NB4 (cell line): ENCODE data around the gene KNL1.

Experiments
- DNase-seq: peaks from one replicate; pipeline ENCODE4 v3.0.0; 2010; ENCODE audit warnings: low read depth
- H3K4me3 ChIP-seq: one replicate; pipeline ENCODE4 v1.5.1; 2011; ENCODE audit warnings: mild to moderate bottlenecking, low read depth, low read length, moderate library complexity
- MYC ChIP-seq: IDR thresholded peaks from 2 replicates; pipeline ENCODE4 v1.6.1; 2011; ENCODE audit warnings: low read depth, low read length
- POLR2A ChIP-seq: IDR thresholded peaks from 2 replicates; pipeline ENCODE4 v1.6.1; 2011; ENCODE audit warnings: mild to moderate bottlenecking; ENCODE audit not compliant: insufficient read length; ENCODE audit errors: extremely low read depth
- TF ChIP-seq, protein P1 (sequence below): IDR thresholded peaks from one replicate; pipeline ENCODE4 v1.5.1; 2012; ENCODE audit warnings: low read depth, low read length
- TF ChIP-seq, protein P2 (sequence below): IDR thresholded peaks from 2 replicates; pipeline ENCODE4 v1.6.1; 2011; ENCODE audit warnings: low read depth, low read length

KNL1 gene

DNA sequence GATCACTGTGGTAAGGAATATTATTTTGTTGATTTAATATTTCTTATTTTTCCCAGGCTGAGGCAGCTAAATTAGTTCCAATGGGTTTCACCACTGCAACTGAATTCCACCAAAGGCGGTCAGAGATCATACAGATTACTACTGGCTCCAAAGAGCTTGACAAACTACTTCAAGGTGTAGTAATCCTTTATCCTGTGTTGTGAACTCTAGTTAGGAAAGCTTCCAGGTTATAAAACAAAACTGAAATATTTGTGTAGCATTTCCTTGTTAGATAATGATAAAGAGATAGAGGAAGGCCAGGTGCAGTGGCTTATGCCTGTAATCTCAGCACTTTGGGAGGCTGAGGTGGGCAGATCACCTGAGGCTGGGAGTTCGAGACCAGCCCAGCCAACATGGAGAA, 112.1 kb downstream of the KNL1 start:
- H3K4me3 ChIP-seq: no peak overlapping the region
- DNase-seq: no peak
- TF ChIP-seq POLR2A: no peak
- TF ChIP-seq, protein P1, sequence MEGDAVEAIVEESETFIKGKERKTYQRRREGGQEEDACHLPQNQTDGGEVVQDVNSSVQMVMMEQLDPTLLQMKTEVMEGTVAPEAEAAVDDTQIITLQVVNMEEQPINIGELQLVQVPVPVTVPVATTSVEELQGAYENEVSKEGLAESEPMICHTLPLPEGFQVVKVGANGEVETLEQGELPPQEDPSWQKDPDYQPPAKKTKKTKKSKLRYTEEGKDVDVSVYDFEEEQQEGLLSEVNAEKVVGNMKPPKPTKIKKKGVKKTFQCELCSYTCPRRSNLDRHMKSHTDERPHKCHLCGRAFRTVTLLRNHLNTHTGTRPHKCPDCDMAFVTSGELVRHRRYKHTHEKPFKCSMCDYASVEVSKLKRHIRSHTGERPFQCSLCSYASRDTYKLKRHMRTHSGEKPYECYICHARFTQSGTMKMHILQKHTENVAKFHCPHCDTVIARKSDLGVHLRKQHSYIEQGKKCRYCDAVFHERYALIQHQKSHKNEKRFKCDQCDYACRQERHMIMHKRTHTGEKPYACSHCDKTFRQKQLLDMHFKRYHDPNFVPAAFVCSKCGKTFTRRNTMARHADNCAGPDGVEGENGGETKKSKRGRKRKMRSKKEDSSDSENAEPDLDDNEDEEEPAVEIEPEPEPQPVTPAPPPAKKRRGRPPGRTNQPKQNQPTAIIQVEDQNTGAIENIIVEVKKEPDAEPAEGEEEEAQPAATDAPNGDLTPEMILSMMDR: no peak
- TF ChIP-seq MYC: no peak
- TF ChIP-seq, protein P2, sequence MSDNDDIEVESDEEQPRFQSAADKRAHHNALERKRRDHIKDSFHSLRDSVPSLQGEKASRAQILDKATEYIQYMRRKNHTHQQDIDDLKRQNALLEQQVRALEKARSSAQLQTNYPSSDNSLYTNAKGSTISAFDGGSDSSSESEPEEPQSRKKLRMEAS: no peak
